ENCODE measurements around the gene METTL9.
A peak's percentile ranks its signal among the peaks of the same experiment; 100 is the strongest.

The METTL9 gene

GRCh38 chr16:21611556-21612384 is 12.4 kb downstream of the METTL9 start (continued):
- no peak for TF ChIP-seq ZNF19 (tag by site-specific recombination; IDR thresholded peaks at IDR 0.05; ENCODE audit: low read depth)
- no peak for TF ChIP-seq ZNF174 (tag by site-specific recombination; IDR thresholded peaks at IDR 0.05)
- TF ChIP-seq ZSCAN16 (tag by site-specific recombination; IDR thresholded peaks at IDR 0.05), result no peak
- TF ChIP-seq ZNF121 (tag by site-specific recombination; IDR thresholded peaks at IDR 0.05), result no peak
- TF ChIP-seq ZNF501 (tag by site-specific recombination; IDR thresholded peaks at IDR 0.05), result no peak

GRCh38 chr16:21613361-21613760 is 14.0 kb downstream of the METTL9 start:
- POLR2A ChIA-PET, result interaction anchor here (0.6 to 1.0 kb wide), 2 partner anchors 13 to 100 kb away, joined by 4 to 5 read pairs; no protein-coding TSS in a partner anchor
- Histone ChIP-seq H3K4me3 (ENCODE audit: low read depth, low read length) (no peak overlapping the region), H3K36me3 (ENCODE audit: control insufficient read depth in 2 of 2, insufficient read depth in 1 of 2, low read length in 2 of 2) (peaks cover 0 to 11% of the 10 kb centered on the region in 2 experiments; a peak in 2 of 3 replicates), H3K4me1 (ENCODE audit: control insufficient read depth, insufficient read depth, low read length) (peaks cover 33% of the 10 kb centered on the region), H3K9me3 (ENCODE audit: control insufficient read depth, insufficient read depth, low read depth, low read length) (no peaks in the 10 kb centered on the region), H3K27ac (ENCODE audit: extremely low read depth, low read depth, low read length) (no peak overlapping the region)
- TF ChIP-seq ZNF768 (tag by site-specific recombination; IDR thresholded peaks at IDR 0.05) (no peak), ZSCAN16 (tag by site-specific recombination; IDR thresholded peaks at IDR 0.05) (no peak), ZNF112 (tag by site-specific recombination; IDR thresholded peaks at IDR 0.05) (no peak), HOXD13 (CRISPR knock-in tag; IDR thresholded peaks at IDR 0.05; ENCODE audit: borderline replicate concordance) (no peak)
- CTCF ChIA-PET, result no interaction called here

GRCh38 chr16:21613781-21614180 is 14.4 kb downstream of the METTL9 start:
- ChIA-PET POLR2A (interaction anchor here (1.0 kb wide), 1 partner anchor 13 kb away, joined by 4 read pairs; no protein-coding TSS in a partner anchor), CTCF (interaction anchor here (0.7 kb wide), 1 partner anchor 8 kb away, joined by 3 read pairs; no protein-coding TSS in a partner anchor)
- TF ChIP-seq ZBTB1 (tag by site-specific recombination; IDR thresholded peaks at IDR 0.05) (no peak), ZNF621 (tag by site-specific recombination; IDR thresholded peaks at IDR 0.05) (no peak), ZBTB17 (tag by site-specific recombination; IDR thresholded peaks at IDR 0.05) (no peak), YY1 (tag by site-specific recombination; IDR thresholded peaks at IDR 0.05) (no peak), ZNF585B (tag by site-specific recombination; IDR thresholded peaks at IDR 0.05) (no peak), ZNF202 (tag by site-specific recombination; IDR thresholded peaks at IDR 0.05; ENCODE audit: borderline replicate concordance) (no peak), ZNF214 (tag by site-specific recombination; IDR thresholded peaks at IDR 0.05; ENCODE audit: borderline replicate concordance) (no peak), EGR2 (tag by site-specific recombination; IDR thresholded peaks at IDR 0.05; ENCODE audit: low read depth) (no peak), ZNF404 (tag by site-specific recombination; IDR thresholded peaks at IDR 0.05) (no peak), ZNF48 (tag by site-specific recombination; IDR thresholded peaks at IDR 0.05) (no peak), ZNF791 (tag by site-specific recombination; IDR thresholded peaks at IDR 0.05) (no peak), ZNF514 (tag by site-specific recombination; IDR thresholded peaks at IDR 0.05) (no peak), ZEB2 (tag by site-specific recombination; IDR thresholded peaks at IDR 0.05) (no peak)

DNA sequence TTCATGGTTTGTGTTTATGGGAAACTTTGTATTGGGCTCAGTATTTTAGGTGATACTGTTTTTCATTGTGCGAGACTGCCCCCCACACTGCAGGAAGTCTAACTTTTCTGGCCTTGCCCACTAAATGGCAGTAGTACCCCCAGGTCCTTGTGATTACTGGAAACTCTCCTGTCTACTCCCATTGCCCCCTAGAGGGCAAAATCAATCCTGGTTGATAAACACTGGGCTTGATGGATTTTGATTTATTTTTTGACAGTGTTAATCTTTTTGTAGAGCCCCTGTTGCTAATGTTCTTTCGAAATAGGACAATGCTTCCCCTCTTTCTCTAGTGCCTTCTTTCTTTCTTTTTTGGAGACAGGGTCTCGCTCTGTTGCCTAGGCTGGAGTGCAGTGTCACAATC is 15.5 kb downstream of the METTL9 start:
- Histone ChIP-seq H3K27ac (ENCODE audit: extremely low read depth, low read depth, low read length) (no peak overlapping the region), H3K4me3 (ENCODE audit: low read depth, low read length) (no peak overlapping the region), H3K4me1 (ENCODE audit: control insufficient read depth, insufficient read depth, low read length) (peaks cover 27% of the 10 kb centered on the region), H3K9me3 (ENCODE audit: control insufficient read depth, insufficient read depth, low read depth, low read length) (no peaks in the 10 kb centered on the region), H3K36me3 (ENCODE audit: control insufficient read depth in 2 of 2, insufficient read depth in 1 of 2, low read length in 2 of 2) (peaks cover 0 to 12% of the 10 kb centered on the region in 2 experiments; a peak in 2 of 3 replicates)
- TF ChIP-seq ELK4 (IDR thresholded peaks at IDR 0.05; ENCODE audit: borderline replicate concordance, low read depth, low read length) (no peak), ZNF776 (tag by site-specific recombination; IDR thresholded peaks at IDR 0.05; ENCODE audit: borderline replicate concordance) (no peak), ZNF626 (tag by site-specific recombination; IDR thresholded peaks at IDR 0.05) (no peak), CTCF (tag by site-specific recombination; IDR thresholded peaks at IDR 0.05) (0 out of 2 replicates have a peak, but pooled peaks have one; percentile 29)
- TF ChIP-seq, protein P1, sequence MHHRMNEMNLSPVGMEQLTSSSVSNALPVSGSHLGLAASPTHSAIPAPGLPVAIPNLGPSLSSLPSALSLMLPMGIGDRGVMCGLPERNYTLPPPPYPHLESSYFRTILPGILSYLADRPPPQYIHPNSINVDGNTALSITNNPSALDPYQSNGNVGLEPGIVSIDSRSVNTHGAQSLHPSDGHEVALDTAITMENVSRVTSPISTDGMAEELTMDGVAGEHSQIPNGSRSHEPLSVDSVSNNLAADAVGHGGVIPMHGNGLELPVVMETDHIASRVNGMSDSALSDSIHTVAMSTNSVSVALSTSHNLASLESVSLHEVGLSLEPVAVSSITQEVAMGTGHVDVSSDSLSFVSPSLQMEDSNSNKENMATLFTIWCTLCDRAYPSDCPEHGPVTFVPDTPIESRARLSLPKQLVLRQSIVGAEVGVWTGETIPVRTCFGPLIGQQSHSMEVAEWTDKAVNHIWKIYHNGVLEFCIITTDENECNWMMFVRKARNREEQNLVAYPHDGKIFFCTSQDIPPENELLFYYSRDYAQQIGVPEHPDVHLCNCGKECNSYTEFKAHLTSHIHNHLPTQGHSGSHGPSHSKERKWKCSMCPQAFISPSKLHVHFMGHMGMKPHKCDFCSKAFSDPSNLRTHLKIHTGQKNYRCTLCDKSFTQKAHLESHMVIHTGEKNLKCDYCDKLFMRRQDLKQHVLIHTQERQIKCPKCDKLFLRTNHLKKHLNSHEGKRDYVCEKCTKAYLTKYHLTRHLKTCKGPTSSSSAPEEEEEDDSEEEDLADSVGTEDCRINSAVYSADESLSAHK (tag by site-specific recombination; IDR thresholded peaks at IDR 0.05), result peak; percentile 66; the same call in 1 of the 2 replicates
- CTCF ChIA-PET, result no interaction called here
- POLR2A ChIA-PET, result no interaction called here

More at GRCh38 chr16:21613781-21614180, 14.4 kb downstream of the METTL9 start:
- Histone ChIP-seq H3K27ac (ENCODE audit: extremely low read depth, low read depth, low read length) (no peak overlapping the region), H3K4me1 (ENCODE audit: control insufficient read depth, insufficient read depth, low read length) (peaks cover 33% of the 10 kb centered on the region), H3K4me3 (ENCODE audit: low read depth, low read length) (no peak overlapping the region), H3K9me3 (ENCODE audit: control insufficient read depth, insufficient read depth, low read depth, low read length) (no peaks in the 10 kb centered on the region), H3K36me3 (ENCODE audit: control insufficient read depth in 2 of 2, insufficient read depth in 1 of 2, low read length in 2 of 2) (peaks cover 0 to 12% of the 10 kb centered on the region in 2 experiments; a peak in 2 of 3 replicates)
